HCT116 (cell line): Measurements from ENCODE around the gene TBC1D4. TPM values are rescaled to one million over a fixed set of nuclear protein-coding genes. Genes with fewer than 3 reads are reported as not detected.

ENCODE experiments used
- ATAC-seq: fragments of 200-7000 bp; cut with Tn5 transposase; 2 replicates; pipeline ENCODE4 v1.9.1; 2020; ENCODE audit warnings: mild to moderate bottlenecking, moderate library complexity
- BruUV-seq: library from RNA; stranded (reverse); fragments of 400-500 nt; replicated peaks from 2 replicates; lab custom pipeline; 2021; lab: Mats Ljungman, UMichigan
- CTCF ChIA-PET: fragments of 300-600 bp; sonication (Branson Sonifier 250); formaldehyde crosslinking; loops from one replicate; lab custom pipeline; 2021; ENCODE audit warnings: antibody characterized with exemption; lab: Charles Lee
- POLR2A ChIA-PET: fragments of 300-600, 350-600 bp; sonication (Branson Sonifier 250); formaldehyde crosslinking; loops from one replicate; lab custom pipeline; 2021; ENCODE audit warnings: antibody characterized with exemption; lab: Charles Lee
- RAD21 ChIA-PET, 2 experiments: fragments of 300-600 bp; sonication (Branson Sonifier 250); formaldehyde crosslinking; loops; one replicate each; lab custom pipeline; 2023; ENCODE audit warnings: low total read pairs in 2 of 2; ENCODE audit not compliant: uncharacterized antibody in 2 of 2, unreplicated experiment in 2 of 2, low non-redundant PET in 1 of 2; lab: Charles Lee
- DNase-seq: peaks from one replicate; pipeline ENCODE4 v3.0.0-alpha.2; 2010; ENCODE audit warnings: low read depth, low spot score
- H2AFZ ChIP-seq: fragments of 200-600 bp; shearing (Covaris generic), sonication (generic); 2 replicates; pipeline ENCODE4 v1.6.1; 2017; ENCODE audit warnings: low read depth, mixed run types, mixed read lengths, antibody characterized with exemption, low read length; ENCODE audit not compliant: poor library complexity, severe bottlenecking
- H3K27ac ChIP-seq: 2 replicates; pipeline ENCODE4 v1.5.1; 2012; ENCODE audit warnings: low read depth, low read length
- H3K27me3 ChIP-seq: fragments of 200-600 bp; sonication (generic); 2 replicates; pipeline ENCODE4 v1.6.1; 2016; ENCODE audit warnings: mixed run types, low read length, mixed read lengths; ENCODE audit not compliant: insufficient read depth
- H3K36me3 ChIP-seq, 2 experiments: fragments of 200-500 bp in 1 of 2; fragments of 200-600 bp in 1 of 2; sonication (Bioruptor generic) in 1 of 2; sonication (generic) in 1 of 2; 2 replicates each; pipeline versions ENCODE4 v1.5.1 to v1.6.1; 2014 to 2016; ENCODE audit warnings: low read length in 2 of 2, inconsistent platforms in 1 of 2, mixed read lengths in 1 of 2, mixed run types in 1 of 2; ENCODE audit not compliant: insufficient read depth in 2 of 2, control insufficient read depth in 1 of 2
- H3K4me1 ChIP-seq, 2 experiments: fragments of 200-600 bp in 1 of 2; sonication (generic) in 1 of 2; 2 replicates each; pipeline versions ENCODE4 v1.5.1 to v1.6.1; 2012 to 2017; ENCODE audit warnings: low read length in 2 of 2, inconsistent platforms in 1 of 2, mild to moderate bottlenecking in 1 of 2, mixed read lengths in 1 of 2, mixed run types in 1 of 2, moderate library complexity in 1 of 2; ENCODE audit not compliant: insufficient read depth in 2 of 2, control insufficient read depth in 1 of 2
- H3K4me2 ChIP-seq: fragments of 200-600 bp; sonication (generic); 2 replicates; pipeline ENCODE4 v1.6.1; 2017; ENCODE audit warnings: mixed run types, low read length, mixed read lengths
- H3K4me3 ChIP-seq, 2 experiments: fragments of 200-600 bp in 1 of 2; sonication (generic) in 1 of 2; replicated peaks in 1 of 2; 2 replicates each; pipeline ENCODE4 v1.5.1; 2011 to 2016; ENCODE audit warnings: low read length in 2 of 2, control low read depth in 1 of 2, low read depth in 1 of 2, mild to moderate bottlenecking in 1 of 2, mixed read lengths in 1 of 2, mixed run types in 1 of 2
- H3K79me2 ChIP-seq: fragments of 200-600 bp; sonication (generic); 2 replicates; pipeline ENCODE4 v1.6.1; 2017; ENCODE audit warnings: mild to moderate bottlenecking, mixed run types, low read length, moderate library complexity, mixed read lengths; ENCODE audit not compliant: insufficient read depth
- H3K9ac ChIP-seq: fragments of 200-600 bp; sonication (generic); 2 replicates; pipeline ENCODE4 v1.6.1; 2016; ENCODE audit warnings: low read length, mixed read lengths
- H3K9me2 ChIP-seq: fragments of 200-600 bp; sonication (generic), shearing (Covaris generic); 2 replicates; pipeline ENCODE4 v1.6.1; 2017; ENCODE audit warnings: mixed run types, mild to moderate bottlenecking, moderate library complexity; ENCODE audit not compliant: insufficient read depth
- H3K9me3 ChIP-seq, 2 experiments: fragments of 200-500 bp in 1 of 2; fragments of 200-600 bp in 1 of 2; sonication (Bioruptor generic) in 1 of 2; sonication (generic) in 1 of 2; 2 replicates each; pipeline ENCODE4 v1.6.1; 2014 to 2017; ENCODE audit warnings: low read length in 2 of 2, mixed read lengths in 2 of 2, inconsistent platforms in 1 of 2, low read depth in 1 of 2, mild to moderate bottlenecking in 1 of 2, mixed run types in 1 of 2, moderate library complexity in 1 of 2; ENCODE audit not compliant: control insufficient read depth in 1 of 2, insufficient read depth in 1 of 2
- H4K20me1 ChIP-seq: fragments of 200-600 bp; sonication (generic), shearing (Covaris generic); 2 replicates; pipeline ENCODE4 v1.6.1; 2017; ENCODE audit warnings: mixed run types, mild to moderate bottlenecking, moderate library complexity; ENCODE audit not compliant: insufficient read depth
- ATF3 ChIP-seq: IDR thresholded peaks from 2 replicates; pipeline ENCODE4 v1.6.1; 2012
- CEBPB ChIP-seq: IDR thresholded peaks from 2 replicates; pipeline ENCODE4 v1.6.1; 2012; ENCODE audit warnings: low read depth
- CTCF ChIP-seq, 3 experiments: fragments of 200-600 bp in 1 of 3; sonication (generic) in 1 of 3; IDR thresholded peaks in 2 of 3; conservative IDR thresholded peaks in 1 of 3; 2 replicates each; pipeline ENCODE4 v1.5.1; 2012 to 2017; ENCODE audit warnings: low read depth in 2 of 3, low read length in 2 of 3, antibody characterized with exemption in 1 of 3, borderline replicate concordance in 1 of 3, control low read depth in 1 of 3, mild to moderate bottlenecking in 1 of 3, mixed read lengths in 1 of 3, mixed run types in 1 of 3, moderate library complexity in 1 of 3; ENCODE audit not compliant: insufficient read depth in 1 of 3
- EZH2 ChIP-seq: fragments of 200-600 bp; sonication (generic); IDR thresholded peaks from 2 replicates; pipeline ENCODE4 v1.6.1; 2017; ENCODE audit warnings: antibody characterized with exemption, mixed run types
- FOSL1 ChIP-seq: IDR thresholded peaks from 2 replicates; pipeline ENCODE4 v1.6.1; 2012; ENCODE audit warnings: low read depth
- JUND ChIP-seq: IDR thresholded peaks from 2 replicates; pipeline ENCODE4 v1.6.1; 2012
- MAX ChIP-seq: IDR thresholded peaks from 2 replicates; pipeline ENCODE4 v1.6.1; 2012
- RAD21 ChIP-seq: IDR thresholded peaks from 2 replicates; pipeline ENCODE4 v1.6.1; 2012; ENCODE audit warnings: low read depth, mild to moderate bottlenecking
- REST ChIP-seq: IDR thresholded peaks from 2 replicates; pipeline ENCODE4 v1.6.1; 2012; ENCODE audit warnings: low read depth
- SIN3A ChIP-seq: IDR thresholded peaks from 2 replicates; pipeline ENCODE4 v1.6.1; 2012; ENCODE audit warnings: low read depth
- SP1 ChIP-seq: IDR thresholded peaks from 2 replicates; pipeline ENCODE4 v1.6.1; 2012; ENCODE audit warnings: low read depth
- SRF ChIP-seq: IDR thresholded peaks from 2 replicates; pipeline ENCODE4 v1.6.1; 2012; ENCODE audit warnings: low read depth
- YY1 ChIP-seq: IDR thresholded peaks from 2 replicates; pipeline ENCODE4 v1.6.1; 2011; ENCODE audit warnings: low read length, low read depth, moderate library complexity, mild to moderate bottlenecking; ENCODE audit not compliant: insufficient replicate concordance; ENCODE audit errors: extremely low read depth
- ZBTB33 ChIP-seq: IDR thresholded peaks from 2 replicates; pipeline ENCODE4 v1.6.1; 2011; ENCODE audit warnings: mild to moderate bottlenecking, low read length, moderate library complexity; ENCODE audit not compliant: insufficient replicate concordance; ENCODE audit errors: extremely low read depth
- ZFX ChIP-seq: fragments of 450-650 bp; IDR thresholded peaks from 2 replicates; pipeline ENCODE4 v1.6.1; 2017
- ZNF274 ChIP-seq: fragments of 200-500 bp; sonication (Bioruptor generic); IDR thresholded peaks from 2 replicates; pipeline ENCODE4 v1.6.1; 2014; ENCODE audit warnings: mild to moderate bottlenecking, low read depth, low read length, inconsistent platforms
- intact Hi-C: fragments of 100-400 bp; cut with micrococcal nuclease; formaldehyde crosslinking; loops from 2 replicates; pipeline ENCODE4 v1.10.0; 2022
- total RNA-seq: library from RNA; stranded (reverse); gene quantifications from one replicate; pipeline ENCODE4 v1.2.1, GENCODE V29; 2021; ENCODE audit not compliant: unreplicated experiment

The TBC1D4 gene
- total RNA-seq, 1 experiment from 2014 or later, result 24.6 TPM

- Histone ChIP-seq H3K9me3 (no peaks in the 10 kb centered on the region), H3K27ac (no peak overlapping the region)
- TF ChIP-seq SIN3A, result no peak
- no peak for TF ChIP-seq CTCF (IDR thresholded peaks at IDR 0.05 in 2 of 3, conservative IDR thresholded peaks at IDR 0.05 in 1 of 3; ENCODE audit: borderline replicate concordance in 1 of 3, insufficient read depth in 1 of 3, low read depth in 2 of 3, low read length in 2 of 3)
- TF ChIP-seq EZH2, result no peak
- no peak for TF ChIP-seq RAD21
- no peak for TF ChIP-seq YY1
- no peak for TF ChIP-seq CEBPB
- TF ChIP-seq ZNF274, result no peak
- TF ChIP-seq ATF3, result no peak
- no peak for TF ChIP-seq SP1
- no peak for TF ChIP-seq FOSL1
- TF ChIP-seq REST, result no peak
- TF ChIP-seq JUND, result no peak
- TF ChIP-seq ZFX, result no peak
- no peak for TF ChIP-seq SRF
- TF ChIP-seq MAX, result no peak
- no peak for TF ChIP-seq ZBTB33
- TF ChIP-seq, all 23 proteins: peak for 0
- H3K27me3 ChIP-seq, result no peaks in the 10 kb centered on the region
- ChIA-PET CTCF (interaction anchor here (2.7 kb wide), 1 partner anchor 13 kb away, joined by 13 read pairs; the partner anchor contains the start of gene TBC1D4), RAD21 (no interaction called here), POLR2A (no interaction called here)
- no peak overlapping the region for H2AFZ ChIP-seq
- H3K9ac ChIP-seq, result no peak overlapping the region
- 0 out of 4 replicates have a peak, but pooled peaks cover 0 to 3% of the 10 kb centered on the region in 2 experiments for H3K4me1 ChIP-seq
- no peaks in the 10 kb centered on the region for H3K9me2 ChIP-seq
- ATAC-seq (no peak), DNase-seq (no peak)
- H3K79me2 ChIP-seq, result peaks cover 70% of the 10 kb centered on the region
- H3K4me3 ChIP-seq, result no peak overlapping the region
- intact Hi-C loops, result no loop called here
- H3K4me2 ChIP-seq, result no peak overlapping the region
- no TSS peak for BruUV-seq
- no peaks in the 10 kb centered on the region for H4K20me1 ChIP-seq
- H3K36me3 ChIP-seq, result no peaks in the 10 kb centered on the region
Measured at GRCh38 chr13:75469047-75469446, 12.9 kb downstream of the TBC1D4 start.
